Calu3 (cell line): ENCODE measurements around the gene NHLRC3. TPM values are rescaled to one million over a fixed set of nuclear protein-coding genes. Genes with fewer than 3 reads are reported as not detected.

Experiments
- BruUV-seq: library from RNA; stranded (reverse); fragments of 400-500 nt; replicated peaks from 2 replicates; lab custom pipeline; 2021; lab: Mats Ljungman, UMichigan
- CTCF ChIA-PET: fragments of 300-600 bp; sonication (Branson Sonifier 250); formaldehyde crosslinking; loops from one replicate; lab custom pipeline; 2022; ENCODE audit warnings: antibody characterized with exemption; lab: Charles Lee
- DNase-seq: peaks from one replicate; pipeline ENCODE4 v3.0.0; 2022
- H3K27ac Mint-ChIP-seq: one replicate; pipeline ENCODE4 v1.8.0; 2022; ENCODE audit warnings: mixed read lengths; ENCODE audit not compliant: unreplicated experiment
- H3K27me3 Mint-ChIP-seq: one replicate; pipeline ENCODE4 v1.8.0; 2022; ENCODE audit warnings: mixed read lengths; ENCODE audit not compliant: unreplicated experiment
- H3K36me3 Mint-ChIP-seq: one replicate; pipeline ENCODE4 v1.8.0; 2022; ENCODE audit warnings: mild to moderate bottlenecking, moderate library complexity, mixed read lengths; ENCODE audit not compliant: insufficient read depth, unreplicated experiment
- H3K4me1 Mint-ChIP-seq: one replicate; pipeline ENCODE4 v1.8.0; 2022; ENCODE audit warnings: mild to moderate bottlenecking, low read depth, mixed read lengths; ENCODE audit not compliant: unreplicated experiment
- H3K4me3 Mint-ChIP-seq: one replicate; pipeline ENCODE4 v1.8.0; 2022; ENCODE audit warnings: mild to moderate bottlenecking, low read depth, moderate library complexity, mixed read lengths; ENCODE audit not compliant: unreplicated experiment
- H3K9me3 Mint-ChIP-seq: one replicate; pipeline ENCODE4 v1.8.0; 2022; ENCODE audit warnings: low read depth, mixed read lengths; ENCODE audit not compliant: unreplicated experiment
- intact Hi-C: fragments of 100-400 bp; cut with micrococcal nuclease; formaldehyde crosslinking; loops from one replicate; pipeline ENCODE4 v1.10.0; 2022; ENCODE audit not compliant: unreplicated experiment
- total RNA-seq: library from RNA; stranded (reverse); gene quantifications from 2 replicates; pipeline ENCODE4 v1.2.3, GENCODE V29; 2022
- TF ChIP-seq, protein P1 (sequence below): fragments of 200-600 bp; IDR thresholded peaks from one replicate; pipeline ENCODE4 v1.8.0; 2022; ENCODE audit warnings: antibody characterized with exemption; ENCODE audit not compliant: unreplicated experiment

NHLRC3 gene
- total RNA-seq, 1 experiment from 2014 or later, result 23.1 TPM

DNA sequence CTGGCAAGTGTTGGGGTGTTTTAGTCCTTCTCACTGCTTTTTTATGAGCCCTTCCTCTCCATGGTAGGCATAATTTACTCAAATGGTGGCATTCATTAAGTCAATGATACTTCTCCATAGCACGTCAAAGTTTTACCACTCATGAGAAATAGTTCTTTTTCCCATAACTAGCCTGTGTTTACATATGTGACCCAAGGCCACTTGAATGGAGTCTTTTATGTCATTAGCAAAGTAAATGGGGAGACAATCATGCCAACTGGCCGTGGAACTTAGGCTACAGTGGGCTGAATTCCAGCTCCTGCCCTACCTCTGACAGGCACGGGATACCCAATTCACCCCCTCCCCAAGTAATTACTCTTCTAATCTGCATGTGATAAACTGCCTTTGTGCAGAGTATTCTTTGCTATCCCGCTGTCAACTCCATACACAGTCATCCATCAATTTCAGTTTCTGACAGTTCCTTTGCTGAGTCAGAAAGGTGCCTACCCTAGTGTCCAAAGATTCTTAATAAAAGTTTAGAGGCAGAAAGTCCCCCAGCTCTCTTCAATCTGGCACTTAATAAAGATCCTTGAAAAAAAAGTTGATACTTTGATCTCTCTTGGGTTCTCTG, 17.3 kb upstream of the NHLRC3 start:
- peaks cover 9% of the 10 kb centered on the region for H3K4me1 Mint-ChIP-seq
- TF ChIP-seq, protein P1, sequence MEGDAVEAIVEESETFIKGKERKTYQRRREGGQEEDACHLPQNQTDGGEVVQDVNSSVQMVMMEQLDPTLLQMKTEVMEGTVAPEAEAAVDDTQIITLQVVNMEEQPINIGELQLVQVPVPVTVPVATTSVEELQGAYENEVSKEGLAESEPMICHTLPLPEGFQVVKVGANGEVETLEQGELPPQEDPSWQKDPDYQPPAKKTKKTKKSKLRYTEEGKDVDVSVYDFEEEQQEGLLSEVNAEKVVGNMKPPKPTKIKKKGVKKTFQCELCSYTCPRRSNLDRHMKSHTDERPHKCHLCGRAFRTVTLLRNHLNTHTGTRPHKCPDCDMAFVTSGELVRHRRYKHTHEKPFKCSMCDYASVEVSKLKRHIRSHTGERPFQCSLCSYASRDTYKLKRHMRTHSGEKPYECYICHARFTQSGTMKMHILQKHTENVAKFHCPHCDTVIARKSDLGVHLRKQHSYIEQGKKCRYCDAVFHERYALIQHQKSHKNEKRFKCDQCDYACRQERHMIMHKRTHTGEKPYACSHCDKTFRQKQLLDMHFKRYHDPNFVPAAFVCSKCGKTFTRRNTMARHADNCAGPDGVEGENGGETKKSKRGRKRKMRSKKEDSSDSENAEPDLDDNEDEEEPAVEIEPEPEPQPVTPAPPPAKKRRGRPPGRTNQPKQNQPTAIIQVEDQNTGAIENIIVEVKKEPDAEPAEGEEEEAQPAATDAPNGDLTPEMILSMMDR, result no peak
- no peak overlapping the region for H3K4me3 Mint-ChIP-seq
- no peak for DNase-seq
- no peaks in the 10 kb centered on the region for H3K9me3 Mint-ChIP-seq
- H3K36me3 Mint-ChIP-seq, result peaks cover 19% of the 10 kb centered on the region
- no peak overlapping the region for H3K27ac Mint-ChIP-seq
- intact Hi-C loops, result no loop called here
- BruUV-seq, result no TSS peak
- CTCF ChIA-PET, result no interaction called here
- no peaks in the 10 kb centered on the region for H3K27me3 Mint-ChIP-seq

DNA sequence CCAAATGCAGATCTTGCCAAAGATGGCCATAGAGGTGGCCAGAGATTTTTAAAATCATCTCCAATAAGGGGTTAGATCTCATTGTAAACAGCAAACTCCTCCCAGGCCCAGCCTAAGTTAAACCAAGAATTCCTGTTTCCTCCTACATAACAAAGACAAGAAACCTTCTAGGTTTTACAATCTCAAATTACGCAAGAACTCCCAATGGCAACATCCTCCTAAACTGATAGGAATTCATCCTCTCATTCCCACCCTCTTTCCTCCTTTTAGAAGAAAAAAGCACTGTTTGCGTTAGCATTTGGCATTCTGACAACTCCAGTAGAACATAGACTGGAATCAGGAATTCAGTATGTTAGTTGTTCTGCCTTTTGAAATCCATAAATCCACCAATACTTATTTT, 14.9 kb upstream of the NHLRC3 start:
- Mint-ChIP-seq H3K4me1 (peaks cover 9% of the 10 kb centered on the region), H3K27me3 (no peaks in the 10 kb centered on the region), H3K4me3 (no peak overlapping the region), H3K27ac (no peak overlapping the region), H3K9me3 (no peaks in the 10 kb centered on the region), H3K36me3 (peaks cover 24% of the 10 kb centered on the region)
- no peak for DNase-seq
- no TSS peak for BruUV-seq
- CTCF ChIA-PET, result interaction anchor here (0.6 kb wide), 1 partner anchor 290 kb away, joined by 3 read pairs; no protein-coding TSS in a partner anchor
- TF ChIP-seq, protein P1, result no peak
- intact Hi-C loops, result no loop called here

DNA sequence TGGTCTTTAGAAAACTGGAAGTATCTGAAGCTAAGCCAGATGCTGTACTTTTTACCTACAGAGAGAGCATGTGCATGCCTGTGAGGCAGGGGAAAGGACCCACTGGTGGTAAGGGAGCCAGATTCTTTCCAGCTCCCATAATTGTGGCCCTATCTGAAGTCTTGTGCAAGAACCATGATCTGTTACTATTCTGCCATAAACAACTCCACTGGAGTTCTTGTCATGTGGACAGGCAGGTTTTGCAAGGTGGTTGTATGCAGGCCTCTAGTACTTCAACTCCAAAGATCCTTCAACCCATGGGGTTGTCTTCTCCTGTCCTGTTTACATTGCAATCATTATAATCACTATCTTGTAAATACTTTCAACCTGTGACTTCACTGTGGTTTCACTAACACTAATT, 14.5 kb upstream of the NHLRC3 start:
- no TSS peak for BruUV-seq
- H3K4me1 Mint-ChIP-seq, result peaks cover 9% of the 10 kb centered on the region
- CTCF ChIA-PET, result interaction anchor here (0.6 to 0.7 kb wide), 2 partner anchors 140 to 290 kb away, joined by 3 read pairs; no protein-coding TSS in a partner anchor
- TF ChIP-seq, protein P1, result no peak
- no peaks in the 10 kb centered on the region for H3K9me3 Mint-ChIP-seq
- no peak overlapping the region for H3K4me3 Mint-ChIP-seq
- H3K36me3 Mint-ChIP-seq, result peaks cover 20% of the 10 kb centered on the region
- DNase-seq, result peak; percentile 2
- intact Hi-C loops, result no loop called here
- H3K27me3 Mint-ChIP-seq, result no peaks in the 10 kb centered on the region
- H3K27ac Mint-ChIP-seq, result no peak overlapping the region

DNA sequence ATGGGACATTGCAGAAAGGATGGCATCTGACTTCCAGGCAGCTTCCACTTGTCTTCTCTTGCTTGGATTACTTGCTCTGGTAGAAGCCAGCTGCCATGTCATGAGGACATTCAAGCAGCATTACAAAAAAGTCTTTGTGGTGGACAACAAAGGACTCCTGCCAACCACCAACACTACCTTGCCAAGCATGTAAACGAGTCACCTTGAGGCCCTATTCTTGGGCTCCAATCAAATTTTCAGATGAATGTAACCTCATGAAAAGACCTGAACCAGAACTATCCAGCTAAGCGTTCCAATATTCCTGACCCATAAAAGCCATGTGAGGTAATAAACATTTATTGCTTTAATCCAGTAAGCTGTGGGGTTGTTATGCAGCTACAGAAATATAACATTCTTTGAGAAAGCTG, 12.8 kb upstream of the NHLRC3 start:
- peaks cover 12% of the 10 kb centered on the region for H3K36me3 Mint-ChIP-seq
- peaks cover 9% of the 10 kb centered on the region for H3K4me1 Mint-ChIP-seq
- H3K27ac Mint-ChIP-seq, result no peak overlapping the region
- no peak for DNase-seq
- TF ChIP-seq, protein P1, result no peak
- H3K27me3 Mint-ChIP-seq, result no peaks in the 10 kb centered on the region
- no peaks in the 10 kb centered on the region for H3K9me3 Mint-ChIP-seq
- no peak overlapping the region for H3K4me3 Mint-ChIP-seq
- CTCF ChIA-PET, result no interaction called here
- BruUV-seq, result no TSS peak
- intact Hi-C loops, result no loop called here
